Daoy (cell line): Measurements from ENCODE around the gene DIABLO. TPM values are rescaled to one million over a fixed set of nuclear protein-coding genes. Genes with fewer than 3 reads are reported as not detected.
"Not testable (repeated sequence)": the region's sequence is repeated elsewhere in the genome, so short reads cannot be mapped to it uniquely, and the experiment has no call there.

Experiments used
- DNase-seq: peaks from one replicate; pipeline ENCODE4 v3.0.0-alpha.2; 2015; ENCODE audit warnings: low read depth
- total RNA-seq: library from RNA; depleted of rRNA; stranded (reverse); fragments of >200 nt; shearing (Covaris generic); gene quantifications from 2 replicates; pipeline ENCODE4 v1.2.3, GENCODE V29; 2014; rRNA removed

The DIABLO gene
- 133 and 147 TPM in 2 replicates for total RNA-seq

DNA sequence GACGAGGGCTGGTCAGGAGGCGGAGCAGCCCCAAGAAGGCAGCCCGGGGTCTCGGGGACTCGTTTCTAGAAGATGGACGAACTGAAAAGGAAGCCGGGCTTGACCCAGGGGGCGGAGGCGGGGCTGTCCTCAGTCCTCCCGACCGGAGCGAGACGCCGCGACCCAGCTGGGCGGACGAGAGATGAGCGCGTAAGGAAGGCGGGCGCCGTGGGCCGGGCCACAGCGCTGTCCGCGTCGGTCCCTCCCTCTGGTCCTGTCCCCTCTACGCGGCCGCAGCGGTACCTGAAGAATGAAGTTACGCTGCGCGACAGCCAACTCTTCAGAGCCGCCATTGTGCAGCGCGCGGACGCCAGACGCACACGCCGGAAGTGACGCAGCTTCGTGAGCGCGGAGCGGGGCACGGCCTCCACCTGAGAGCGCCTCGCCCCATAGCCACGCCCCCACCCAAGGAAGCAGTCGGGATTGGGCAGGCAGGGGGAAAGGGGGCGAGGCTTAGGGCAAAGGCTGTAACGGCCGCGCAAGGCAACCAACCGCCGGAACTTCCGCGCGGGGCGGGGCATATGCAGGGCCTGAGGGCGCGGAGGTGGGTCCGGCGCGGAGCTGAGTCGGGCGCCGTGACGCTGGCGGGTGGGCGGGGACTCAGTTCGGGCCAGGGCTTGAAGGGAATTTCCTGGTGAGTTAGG, at the start of gene DIABLO:
DIABLO (minus strand) TSS at position 370 of the 683 bp plus-strand sequence; CDS start at position 332, 38 bp downstream.
- DNase-seq = peak; percentile 100

DNA sequence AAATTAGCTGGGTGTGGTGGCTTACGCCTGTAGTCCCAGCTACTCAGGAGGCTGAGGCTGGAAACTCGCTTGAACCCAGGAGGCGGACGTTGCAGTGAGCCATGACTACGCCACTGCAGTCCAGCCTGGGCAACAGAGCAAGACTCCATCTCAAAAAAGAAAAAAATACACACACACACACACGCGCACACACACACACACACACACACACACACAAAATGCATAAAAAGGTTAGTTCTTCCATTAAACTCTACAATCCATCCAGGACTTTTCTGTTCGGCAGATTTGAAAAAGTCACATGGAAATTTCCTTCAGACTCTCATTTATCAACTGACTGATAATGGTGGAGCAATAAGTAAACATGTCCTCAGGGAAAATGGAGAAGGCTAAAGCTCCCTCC, 49.6 kb upstream of the DIABLO start:
- no peak for DNase-seq

GRCh38 chr12:122266230-122266901, 40.5 kb upstream of the DIABLO start, which contains the start of gene VPS33A:
Gene VPS33A, minus strand, starts transcription at chr12:122266494. Its CDS starts 86 bp downstream, at chr12:122266408.
- DNase-seq = peak; percentile 99

GRCh38 chr12:122265886-122266229, 40.0 kb upstream of the DIABLO start:
- no peak for DNase-seq

DNA sequence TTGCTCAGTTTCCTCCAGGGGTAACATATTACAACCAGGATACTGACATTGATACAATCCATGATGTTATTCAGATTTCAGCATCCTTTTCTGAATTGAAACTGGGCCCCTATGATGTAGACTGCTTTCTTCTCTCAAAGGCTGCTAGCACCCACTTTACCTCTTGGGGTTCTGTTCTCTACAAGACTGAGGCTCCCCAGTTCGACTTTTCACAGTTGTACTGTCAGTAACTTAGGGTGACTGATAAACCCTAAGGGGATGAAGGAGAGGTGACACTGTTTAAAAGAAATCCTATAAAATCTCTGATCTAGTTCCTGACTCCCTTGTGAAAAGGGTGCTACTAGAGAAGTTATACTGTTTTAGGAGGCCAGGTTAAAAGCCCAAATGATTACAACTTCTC, 39.6 kb upstream of the DIABLO start:
- DNase-seq = no peak

DNA sequence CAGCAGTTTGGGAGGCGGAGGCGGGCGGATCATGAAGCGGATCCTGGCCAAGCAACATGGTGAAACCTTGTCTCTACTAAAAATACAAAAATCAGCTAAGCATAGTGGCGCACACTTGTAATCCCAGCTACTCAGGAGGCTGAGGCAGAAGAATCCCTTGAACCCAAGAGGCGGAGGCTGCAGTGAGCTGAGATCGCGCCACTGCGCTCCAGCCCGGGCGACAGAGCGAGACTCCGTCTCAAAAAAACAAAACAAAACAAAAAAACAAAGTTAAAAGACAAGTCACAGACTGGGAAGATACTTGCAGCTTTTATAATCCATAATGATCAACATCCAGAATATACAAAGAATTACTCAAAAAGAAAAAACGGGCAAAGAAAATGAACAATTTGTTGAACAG, 34.9 kb upstream of the DIABLO start:
- not testable (repeated sequence) for DNase-seq

- not testable (repeated sequence) for DNase-seq
These were observed 33.1 kb upstream of the DIABLO start for GRCh38 chr12:122258939-122259338.

- DNase-seq = not testable (repeated sequence)
These were observed 32.6 kb upstream of the DIABLO start for GRCh38 chr12:122258462-122258861.

DNA sequence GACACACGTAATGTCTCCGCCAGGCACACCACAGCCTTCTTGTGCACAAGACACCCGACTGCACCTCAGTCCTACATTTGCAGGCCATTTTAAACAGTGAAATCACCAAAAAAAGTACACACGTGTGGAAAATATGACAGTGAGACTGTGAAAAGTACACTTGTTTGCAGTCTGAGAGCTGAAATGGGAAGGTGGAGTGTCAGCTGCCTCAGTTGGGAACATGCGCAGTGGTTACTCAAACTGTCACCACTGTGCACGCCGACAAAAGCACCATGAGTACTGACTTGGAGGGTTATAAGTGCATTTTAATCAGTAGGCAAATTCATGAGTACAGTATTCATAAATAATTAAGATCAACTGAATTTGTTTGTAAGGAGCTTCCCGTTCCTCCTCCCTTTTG, 24.7 kb upstream of the DIABLO start:
- DNase-seq = no peak

DNA sequence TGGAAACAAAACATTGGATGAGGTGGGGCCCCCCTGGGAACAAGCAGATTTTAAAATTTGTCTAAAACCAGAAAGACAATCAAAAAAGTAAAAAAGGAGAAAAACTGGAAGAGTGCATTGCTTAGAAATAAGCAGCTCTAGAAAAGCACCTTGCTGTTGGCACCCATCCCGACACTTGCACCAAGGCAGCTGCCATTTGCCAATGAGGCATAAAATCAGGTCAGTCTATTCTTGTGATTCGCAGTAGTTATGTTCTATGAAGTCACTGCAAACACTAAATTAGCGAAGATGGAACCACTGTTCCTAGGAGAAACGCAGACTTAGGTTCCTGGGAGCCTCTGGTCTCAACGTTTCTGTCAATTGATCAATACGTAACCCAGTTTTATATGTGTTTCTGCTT, 24.2 kb upstream of the DIABLO start:
- DNase-seq = no peak

GRCh38 chr12:122245553-122245952, 19.7 kb upstream of the DIABLO start:
- no peak for DNase-seq

DNA sequence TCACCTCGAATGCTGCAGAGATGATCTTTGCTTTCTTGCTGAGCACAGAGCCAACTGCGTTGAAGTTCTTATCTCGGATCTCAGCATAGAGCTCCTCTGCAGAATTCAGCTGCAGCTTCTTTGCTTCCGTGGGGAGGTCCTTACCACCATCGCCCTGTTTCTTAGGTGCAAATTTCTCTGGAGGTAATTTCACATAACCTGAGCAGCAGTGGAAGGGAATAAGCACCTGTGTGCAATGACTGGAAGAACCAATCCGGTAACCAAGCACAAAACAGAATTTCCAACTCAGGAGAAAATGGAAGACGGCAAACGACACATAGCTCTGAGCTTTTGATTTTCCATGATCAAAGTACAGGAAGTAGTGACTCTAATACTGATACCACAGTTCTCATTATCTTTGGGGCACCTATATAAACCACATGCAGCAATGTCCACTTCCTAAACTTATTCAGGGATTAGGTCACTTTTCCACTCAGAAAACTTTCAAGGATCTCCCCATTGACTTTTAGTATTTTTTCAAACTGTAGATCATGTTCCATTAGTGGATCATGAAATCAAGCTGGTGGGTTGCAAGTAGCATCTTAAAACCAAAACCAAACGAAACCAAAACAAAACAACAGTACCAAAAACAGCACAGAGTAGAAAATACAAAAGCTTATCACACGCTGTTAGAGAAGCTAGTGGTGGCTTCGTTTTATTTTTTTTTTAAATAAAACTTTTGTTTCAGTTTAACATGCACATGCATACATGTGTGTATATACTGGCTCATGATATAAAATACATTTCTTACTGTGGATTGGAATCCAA, 18.9 kb upstream of the DIABLO start:
- DNase-seq = no peak

DNA sequence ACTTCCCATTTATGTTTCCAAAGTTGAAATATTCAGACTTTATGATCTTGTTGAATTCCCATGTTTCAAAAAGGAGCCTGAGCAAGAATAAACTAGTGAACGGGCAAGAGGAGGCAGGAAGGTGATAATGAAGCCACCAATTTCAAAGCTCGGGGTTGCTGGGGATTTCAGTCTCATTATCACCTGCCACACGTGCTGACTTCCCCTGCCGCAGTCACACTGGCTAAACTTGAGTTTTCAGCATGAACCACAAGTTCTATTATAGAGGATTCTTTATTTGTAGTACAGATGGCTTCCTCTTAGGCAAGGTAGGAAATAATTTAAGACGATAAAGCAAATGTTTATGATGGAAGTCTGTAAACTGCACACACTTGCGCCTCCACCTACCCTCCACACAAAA, 18.1 kb upstream of the DIABLO start:
- DNase-seq = no peak

- DNase-seq = no peak
These were observed 13.0 kb upstream of the DIABLO start for GRCh38 chr12:122238861-122239260.

DNA sequence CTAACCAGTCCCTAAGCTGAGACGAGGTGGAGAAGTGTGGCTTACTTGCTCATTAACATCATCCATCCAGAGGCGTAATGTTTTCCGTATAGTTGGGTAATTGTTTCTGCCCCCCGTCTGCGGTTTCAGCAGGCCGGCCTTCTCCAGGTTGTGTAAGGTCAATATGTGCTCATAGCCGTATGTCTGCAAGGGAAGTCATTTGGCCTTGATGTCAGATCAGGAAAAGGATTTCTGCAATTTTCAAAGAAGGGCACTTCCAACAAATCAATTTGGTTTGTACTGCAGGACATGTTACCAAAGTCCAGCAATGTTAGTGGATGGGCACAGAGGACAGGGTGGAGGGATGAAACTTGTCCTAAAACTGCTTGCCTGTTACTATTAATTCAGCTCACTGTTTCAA, 9.9 kb upstream of the DIABLO start:
- no peak for DNase-seq

DNA sequence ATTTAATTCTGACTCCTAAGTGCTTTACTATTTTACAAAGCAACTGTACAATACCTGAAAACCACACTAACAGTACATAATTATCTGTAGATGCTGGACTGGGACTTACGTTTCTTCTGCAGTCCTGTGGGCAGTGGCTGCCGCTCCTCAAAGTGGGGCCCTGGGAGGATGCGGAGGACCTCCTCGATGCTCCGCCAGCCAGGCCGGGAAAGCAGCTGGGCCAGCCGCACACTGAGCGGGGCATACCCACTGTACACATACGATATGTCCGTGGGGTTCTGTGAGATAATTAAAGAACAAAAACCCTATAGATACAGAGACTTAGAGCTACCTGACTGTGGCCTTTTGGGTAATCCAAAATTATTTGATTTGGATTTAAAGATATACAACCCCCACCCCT, 6.8 kb upstream of the DIABLO start:
- no peak for DNase-seq

- DNase-seq = no peak
These were observed 4.9 kb upstream of the DIABLO start for GRCh38 chr12:122230798-122231197.

- no peak for DNase-seq
These were observed 2.2 kb upstream of the DIABLO start for GRCh38 chr12:122228092-122228491.

GRCh38 chr12:122227341-122227740, 1.5 kb upstream of the DIABLO start:
- DNase-seq = no peak

- no peak for DNase-seq
These were observed 694 bp upstream of the DIABLO start for GRCh38 chr12:122226366-122227125.

- DNase-seq = no peak
These were observed 9.4 kb downstream of the DIABLO start for GRCh38 chr12:122216445-122216844.

DNA sequence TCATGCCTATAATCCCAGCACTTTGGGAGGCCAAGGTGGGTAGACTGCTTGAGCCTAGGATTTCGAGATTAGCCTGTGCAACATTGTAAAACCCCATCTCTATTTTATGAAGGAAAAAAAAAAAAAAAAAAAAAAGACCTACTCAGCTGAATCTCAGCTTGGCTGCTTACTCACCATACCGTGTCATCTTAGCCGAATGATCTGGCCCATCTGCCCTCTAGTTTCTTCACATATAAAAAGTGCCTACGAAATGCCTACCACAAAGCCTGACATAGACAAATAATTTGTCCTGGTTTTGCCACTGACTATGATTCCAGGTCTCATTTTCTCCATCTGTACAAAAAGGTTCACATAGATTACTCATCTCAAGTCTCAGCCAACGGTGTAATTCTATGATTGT, 10.1 kb downstream of the DIABLO start:
- DNase-seq = no peak
